22Rv1 (cell line): Measurements from ENCODE around the gene MAGI2.

ENCODE experiments used
- CTCF ChIP-seq: fragments of 450-650 bp; IDR thresholded peaks from 2 replicates; pipeline ENCODE4 v1.5.1; 2017; ENCODE audit warnings: mild to moderate bottlenecking
- ZFX ChIP-seq: fragments of 450-650 bp; IDR thresholded peaks from 2 replicates; pipeline ENCODE4 v1.6.1; 2017; ENCODE audit warnings: antibody characterized with exemption, borderline replicate concordance

GRCh38 chr7:79376299-79377025 lies 77.0 kb downstream of the MAGI2 start:
- TF ChIP-seq CTCF (no peak), ZFX (no peak)
